Transverse colon (tissue), 4 donors: ENCODE results near the gene ALOX5AP.
A peak's percentile ranks its signal among the peaks of the same experiment; 100 is the strongest.

Source experiments
- CTCF ChIP-seq, 5 experiments: fragments of 200-600 bp in 3 of 5; fragments of 450-650 bp in 2 of 5; sonication (generic) in 3 of 5; IDR thresholded peaks; 1 replicate in 2 of 5; 2 replicates in 3 of 5; pipeline ENCODE4 v1.5.1; 2016 to 2017; ENCODE audit warnings: antibody characterized with exemption in 5 of 5, inconsistent platforms in 3 of 5, mild to moderate bottlenecking in 2 of 5, moderate library complexity in 1 of 5
- EP300 ChIP-seq: sonication (generic); formaldehyde crosslinking; IDR thresholded peaks from one replicate; pipeline ENCODE4 v1.6.1; 2017; ENCODE audit warnings: antibody characterized with exemption, low read depth
- POLR2AphosphoS5 ChIP-seq, 3 donors: sonication (generic); formaldehyde crosslinking; IDR thresholded peaks; one replicate each; pipeline ENCODE4 v1.6.1; 2016; ENCODE audit warnings: antibody characterized with exemption in 3 of 3

- peak in 2 of 3 donors; percentile 39 to 60 for TF ChIP-seq POLR2AphosphoS5 (IDR thresholded peaks at IDR 0.05)
- TF ChIP-seq CTCF (IDR thresholded peaks at IDR 0.05), result no peak
- no peak for TF ChIP-seq EP300
Measured at GRCh38 chr13:30735025-30735871, at the start of gene ALOX5AP.
